Keratinocyte (primary cell): Measurements from ENCODE around the gene AGAP1. TPM values are rescaled to one million over a fixed set of nuclear protein-coding genes. Genes with fewer than 3 reads are reported as not detected.

Source experiments
- DNase-seq: peaks from one replicate; pipeline ENCODE4 v3.0.0-alpha.2; 2011; ENCODE audit warnings: low read depth, missing footprints, low spot score
- FAIRE-seq: peaks from 2 replicates; lab custom pipeline; 2011; peaks lifted over from hg19 to GRCh38; lab: Jason Lieb, UNC
- H2AFZ ChIP-seq: 2 replicates; pipeline ENCODE4 v1.6.0; 2012; ENCODE audit warnings: low read length, control low read depth, inconsistent platforms; ENCODE audit not compliant: control insufficient read depth
- H3K27ac ChIP-seq: 2 replicates; pipeline ENCODE4 v1.5.1; 2011; ENCODE audit warnings: low read length; ENCODE audit not compliant: control insufficient read depth, insufficient read depth
- H3K27me3 ChIP-seq: 3 replicates; pipeline ENCODE4 v1.6.0; 2011; ENCODE audit warnings: low read length; ENCODE audit not compliant: control insufficient read depth, insufficient read depth; ENCODE audit errors: extremely low read depth
- H3K36me3 ChIP-seq, 2 experiments: 2 replicates in 1 of 2; 3 replicates in 1 of 2; pipeline ENCODE4 v1.5.1; 2011; ENCODE audit warnings: low read length in 2 of 2, mild to moderate bottlenecking in 1 of 2; ENCODE audit not compliant: control insufficient read depth in 2 of 2, insufficient read depth in 2 of 2; ENCODE audit errors: extremely low read depth in 1 of 2
- H3K4me1 ChIP-seq: 3 replicates; pipeline ENCODE4 v1.5.1; 2011; ENCODE audit warnings: low read length; ENCODE audit not compliant: control insufficient read depth, insufficient read depth; ENCODE audit errors: extremely low read depth
- H3K4me2 ChIP-seq: 3 replicates; pipeline ENCODE4 v1.6.0; 2011; ENCODE audit warnings: low read depth, low read length; ENCODE audit not compliant: control insufficient read depth, insufficient read depth; ENCODE audit errors: extremely low read depth
- H3K4me3 ChIP-seq, 3 experiments: fragments of 200-600 bp in 1 of 3; sonication (generic) in 1 of 3; 2 replicates in 2 of 3; 3 replicates in 1 of 3; pipeline ENCODE4 v1.5.1; 2011 to 2016; ENCODE audit warnings: low read length in 3 of 3, mild to moderate bottlenecking in 3 of 3, control low read depth in 2 of 3, inconsistent platforms in 1 of 3, low read depth in 1 of 3, mixed read lengths in 1 of 3, mixed run types in 1 of 3, moderate library complexity in 1 of 3; ENCODE audit not compliant: control insufficient read depth in 2 of 3, insufficient read depth in 2 of 3; ENCODE audit errors: extremely low read depth in 1 of 3
- H3K79me2 ChIP-seq: 2 replicates; pipeline ENCODE4 v1.6.0; 2012; ENCODE audit warnings: low read length; ENCODE audit not compliant: control insufficient read depth, insufficient read depth
- H3K9ac ChIP-seq: 3 replicates; pipeline ENCODE4 v1.6.0; 2011; ENCODE audit warnings: low read length; ENCODE audit not compliant: control insufficient read depth, insufficient read depth; ENCODE audit errors: extremely low read depth
- H3K9me1 ChIP-seq: 3 replicates; pipeline ENCODE4 v1.6.0; 2011; ENCODE audit warnings: low read length; ENCODE audit not compliant: control insufficient read depth, insufficient read depth; ENCODE audit errors: extremely low read depth
- H3K9me3 ChIP-seq: 2 replicates; pipeline ENCODE4 v1.5.1; 2012; ENCODE audit warnings: low read depth, low read length; ENCODE audit not compliant: control insufficient read depth
- H4K20me1 ChIP-seq: 3 replicates; pipeline ENCODE4 v1.6.0; 2011; ENCODE audit warnings: low read length; ENCODE audit not compliant: control insufficient read depth, insufficient read depth; ENCODE audit errors: extremely low read depth
- EZH2 ChIP-seq: IDR thresholded peaks from one replicate; pipeline ENCODE4 v1.6.1; 2012; ENCODE audit warnings: inconsistent platforms, mild to moderate bottlenecking, low read length, moderate library complexity
- dilution Hi-C: fragments of 300-500 bp; cut with MboI; formaldehyde crosslinking; loops from one replicate; pipeline ENCODE4 v1.7.0; 2020; ENCODE audit warnings: low sequenced_read_pairs; ENCODE audit not compliant: extremely low pct_ligation_motif_present
- polyA plus RNA-seq, 5 experiments: library from polyadenylated mRNA; depleted of rRNA in 3 of 5; stranded (reverse) in 3 of 5; stranded (forward) in 1 of 5; unstranded in 1 of 5; fragments of >200 nt; gene quantifications; 1 replicate in 1 of 5; 2 replicates in 3 of 5; 3 replicates in 1 of 5; pipeline versions ENCODE4 v1.2.1 to v1.2.3, GENCODE V29; 2011 to 2012; ENCODE audit warnings: missing spikeins in 2 of 5, low read depth in 1 of 5, low replicate concordance in 1 of 5
- TF ChIP-seq, protein P1 (sequence below), 3 experiments: IDR thresholded peaks in 1 of 3; conservative IDR thresholded peaks in 1 of 3; optimal IDR thresholded peaks in 1 of 3; 2 replicates in 2 of 3; 3 replicates in 1 of 3; pipeline versions ENCODE3 to v1.5.1; 2011; ENCODE audit warnings: low read length in 3 of 3, mild to moderate bottlenecking in 3 of 3, moderate library complexity in 2 of 3, control low read depth in 1 of 3, inconsistent platforms in 1 of 3; ENCODE audit not compliant: insufficient read depth in 2 of 3; ENCODE audit errors: extremely low read depth in 1 of 3

AGAP1 gene
- polyA plus RNA-seq, 1 donor (not counting 4 experiments of a cell fraction or from before 2014, with no cell fraction given) = 12.6 TPM

- no peak overlapping the region for H3K27ac ChIP-seq
- no peak for FAIRE-seq
- dilution Hi-C loops = no loop called here
- H3K9ac ChIP-seq = no peak overlapping the region
- DNase-seq = no peak
- TF ChIP-seq, protein P1, sequence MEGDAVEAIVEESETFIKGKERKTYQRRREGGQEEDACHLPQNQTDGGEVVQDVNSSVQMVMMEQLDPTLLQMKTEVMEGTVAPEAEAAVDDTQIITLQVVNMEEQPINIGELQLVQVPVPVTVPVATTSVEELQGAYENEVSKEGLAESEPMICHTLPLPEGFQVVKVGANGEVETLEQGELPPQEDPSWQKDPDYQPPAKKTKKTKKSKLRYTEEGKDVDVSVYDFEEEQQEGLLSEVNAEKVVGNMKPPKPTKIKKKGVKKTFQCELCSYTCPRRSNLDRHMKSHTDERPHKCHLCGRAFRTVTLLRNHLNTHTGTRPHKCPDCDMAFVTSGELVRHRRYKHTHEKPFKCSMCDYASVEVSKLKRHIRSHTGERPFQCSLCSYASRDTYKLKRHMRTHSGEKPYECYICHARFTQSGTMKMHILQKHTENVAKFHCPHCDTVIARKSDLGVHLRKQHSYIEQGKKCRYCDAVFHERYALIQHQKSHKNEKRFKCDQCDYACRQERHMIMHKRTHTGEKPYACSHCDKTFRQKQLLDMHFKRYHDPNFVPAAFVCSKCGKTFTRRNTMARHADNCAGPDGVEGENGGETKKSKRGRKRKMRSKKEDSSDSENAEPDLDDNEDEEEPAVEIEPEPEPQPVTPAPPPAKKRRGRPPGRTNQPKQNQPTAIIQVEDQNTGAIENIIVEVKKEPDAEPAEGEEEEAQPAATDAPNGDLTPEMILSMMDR (optimal IDR thresholded peaks at IDR 0.05 in 1 of 3, IDR thresholded peaks at IDR 0.05 in 1 of 3, conservative IDR thresholded peaks at IDR 0.05 in 1 of 3; ENCODE audit: extremely low read depth in 1 of 3, insufficient read depth in 2 of 3, low read length in 3 of 3) = no peak
- no peak for TF ChIP-seq EZH2
- no peaks in the 10 kb centered on the region for H3K27me3 ChIP-seq
- no peak overlapping the region for H3K4me3 ChIP-seq
- no peaks in the 10 kb centered on the region for H3K9me3 ChIP-seq
- peaks cover 7% of the 10 kb centered on the region for H4K20me1 ChIP-seq
- H2AFZ ChIP-seq = no peak overlapping the region
- H3K9me1 ChIP-seq = no peaks in the 10 kb centered on the region
- no peak overlapping the region for H3K4me2 ChIP-seq
- no peaks in the 10 kb centered on the region for H3K36me3 ChIP-seq
- peaks cover 10% of the 10 kb centered on the region for H3K79me2 ChIP-seq
- peaks cover 6% of the 10 kb centered on the region for H3K4me1 ChIP-seq
Observed at GRCh38 chr2:235603659-235604058, 109.8 kb downstream of the AGAP1 start.

- dilution Hi-C loops = no loop called here
- Histone ChIP-seq H3K9me1 (no peaks in the 10 kb centered on the region), H3K9me3 (no peaks in the 10 kb centered on the region), H3K79me2 (peaks cover 7% of the 10 kb centered on the region), H3K27ac (no peak overlapping the region), H3K27me3 (no peaks in the 10 kb centered on the region), H3K36me3 (no peaks in the 10 kb centered on the region), H3K4me1 (peaks cover 6% of the 10 kb centered on the region), H3K4me3 (no peak overlapping the region), H3K4me2 (no peak overlapping the region), H3K9ac (no peak overlapping the region), H2AFZ (no peak overlapping the region), H4K20me1 (peaks cover 7% of the 10 kb centered on the region)
- FAIRE-seq (peak; percentile 41), DNase-seq (peak; percentile 53)
- TF ChIP-seq, protein P1 (optimal IDR thresholded peaks at IDR 0.05 in 1 of 3, IDR thresholded peaks at IDR 0.05 in 1 of 3, conservative IDR thresholded peaks at IDR 0.05 in 1 of 3; ENCODE audit: extremely low read depth in 1 of 3, insufficient read depth in 2 of 3, low read length in 3 of 3) = no peak
Observed at GRCh38 chr2:235605312-235606003, 111.6 kb downstream of the AGAP1 start.
